ENCODE measurements around the gene CNGB1.
A peak's percentile ranks its signal among the peaks of the same experiment; 100 is the strongest.
"Not testable (repeated sequence)": the region's sequence is repeated elsewhere in the genome, so short reads cannot be mapped to it uniquely, and the experiment has no call there.

Gene CNGB1

DNA sequence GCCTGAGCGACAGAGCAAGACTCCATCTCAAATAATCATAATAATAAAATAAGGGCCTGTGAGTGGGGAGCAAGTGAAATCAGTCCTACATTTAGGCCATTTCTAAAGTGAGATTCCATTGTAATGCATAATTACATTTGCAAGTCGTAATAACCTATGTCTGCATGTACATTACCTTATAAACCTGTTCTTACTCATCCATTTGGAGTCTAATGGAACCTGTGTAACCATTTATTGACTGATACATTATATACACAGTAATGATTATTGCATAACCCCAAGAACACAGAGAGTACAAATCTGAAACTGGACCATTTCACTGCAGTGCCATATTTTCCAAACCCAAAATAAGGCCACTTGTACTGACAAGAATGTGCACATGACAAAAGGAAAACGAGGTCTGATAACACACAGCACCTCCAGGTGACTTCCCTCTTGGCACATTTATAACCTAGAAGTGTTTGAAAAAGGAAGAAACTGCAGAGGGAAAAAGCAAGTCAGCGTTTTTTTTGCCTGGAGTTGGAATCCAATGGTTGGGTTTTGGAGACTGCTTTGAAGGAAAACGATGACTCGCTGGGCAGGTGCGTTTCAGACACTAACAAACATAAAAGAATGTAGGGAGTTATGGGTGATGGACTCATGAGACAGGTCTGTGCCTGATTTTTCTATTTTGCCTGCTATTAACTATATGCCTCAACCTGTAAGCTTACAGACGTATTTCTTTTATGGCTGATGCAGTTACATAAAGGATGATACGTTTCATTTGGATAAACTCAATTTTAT lies 105.0 kb downstream of the CNGB1 start:
- DNase-seq (ENCODE audit: low read depth in 2 of 2, low spot score in 1 of 2) = no peak

DNA sequence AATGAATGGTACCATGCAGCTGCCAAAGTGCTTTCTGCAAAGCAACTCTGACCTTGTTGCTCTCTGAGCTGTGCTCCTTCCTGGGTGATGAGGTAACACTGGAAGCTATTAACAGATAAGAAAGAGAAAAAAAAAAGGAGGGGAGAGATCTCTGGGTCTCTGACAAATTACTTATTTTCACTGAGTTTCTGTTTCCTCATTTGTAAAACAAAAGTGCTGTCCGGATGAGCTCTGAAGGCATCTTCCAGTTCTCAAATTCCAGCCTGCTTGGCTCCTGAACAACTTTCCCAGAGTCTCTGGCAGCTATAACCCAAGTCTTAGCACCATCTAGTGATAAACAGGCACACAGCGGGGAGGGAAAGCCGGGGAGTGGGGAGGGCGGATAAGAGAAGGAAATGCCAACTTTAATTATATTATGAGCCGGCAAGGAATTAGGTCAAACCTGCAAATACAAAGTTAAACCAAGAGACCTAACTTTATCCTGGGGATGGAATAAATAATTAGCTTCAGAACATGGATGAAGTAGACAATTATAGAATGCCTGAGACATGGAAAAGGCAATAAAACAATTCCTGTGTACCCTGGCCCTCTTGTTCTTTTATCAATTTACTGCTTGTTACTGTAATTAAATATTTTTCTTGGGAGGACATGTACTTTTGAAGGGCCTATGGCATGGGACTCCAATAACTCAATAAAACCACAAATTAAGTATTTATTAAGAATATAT lies 107.3 kb downstream of the CNGB1 start:
- DNase-seq (ENCODE audit: low read depth in 2 of 2, low spot score in 1 of 2) = no peak

DNA sequence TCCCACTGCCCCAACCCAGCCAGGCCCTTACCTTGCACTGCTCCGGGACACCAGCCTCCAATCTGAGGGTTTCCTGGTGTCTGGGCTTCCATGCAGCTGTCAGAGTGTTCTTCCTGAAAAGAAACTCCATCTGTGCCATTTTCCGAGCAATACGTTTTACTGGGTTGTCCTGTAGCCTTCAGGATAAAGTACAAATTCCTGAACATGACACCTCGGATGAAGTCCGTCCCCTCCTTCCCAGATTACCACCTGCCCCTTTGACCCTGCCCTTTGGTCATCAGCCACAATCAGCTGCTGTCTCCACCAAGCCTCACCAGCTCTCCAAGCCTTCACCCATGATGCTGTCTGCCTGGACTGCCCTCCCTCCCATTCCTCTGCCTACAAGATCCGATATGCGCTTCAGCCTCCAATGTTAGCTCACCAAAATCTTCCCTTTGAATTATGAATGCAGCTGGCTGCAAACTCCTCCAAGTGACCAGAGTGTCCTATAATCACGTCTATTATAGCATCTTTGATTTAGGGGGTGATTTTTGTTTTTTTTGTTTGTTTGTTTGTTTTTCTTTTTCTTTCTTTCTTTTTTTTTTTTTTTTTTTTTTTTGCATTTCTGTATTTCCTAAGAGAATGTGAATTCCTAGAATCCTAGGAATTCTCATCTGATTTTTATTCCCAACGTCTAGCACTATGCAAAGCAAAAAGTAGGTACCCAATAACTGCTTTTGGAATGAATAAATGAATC lies 108.1 kb downstream of the CNGB1 start:
- DNase-seq (ENCODE audit: low read depth in 2 of 2, low spot score in 1 of 2) = no peak

DNA sequence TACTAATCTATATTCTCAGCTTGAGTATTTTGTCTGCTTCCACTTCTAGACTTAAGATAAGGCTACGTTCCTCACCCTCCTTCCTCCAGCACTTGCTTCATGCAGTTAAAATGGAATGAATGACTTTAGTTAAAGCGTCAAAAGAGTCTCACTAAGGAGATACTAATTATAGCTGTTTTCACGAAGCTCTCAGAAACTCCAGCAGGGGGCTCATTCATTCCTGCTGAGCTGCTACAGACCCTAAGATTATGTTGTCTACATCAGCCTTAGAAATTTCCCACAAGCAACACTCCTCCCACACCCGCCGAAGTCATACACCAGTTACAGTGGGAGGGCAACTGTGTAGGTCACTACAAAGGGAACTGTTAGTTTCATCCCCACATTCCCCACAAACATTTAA lies 111.6 kb downstream of the CNGB1 start:
- peak in 1 of 2 donors; percentile 2 for DNase-seq (ENCODE audit: low read depth in 2 of 2, low spot score in 1 of 2)

DNA sequence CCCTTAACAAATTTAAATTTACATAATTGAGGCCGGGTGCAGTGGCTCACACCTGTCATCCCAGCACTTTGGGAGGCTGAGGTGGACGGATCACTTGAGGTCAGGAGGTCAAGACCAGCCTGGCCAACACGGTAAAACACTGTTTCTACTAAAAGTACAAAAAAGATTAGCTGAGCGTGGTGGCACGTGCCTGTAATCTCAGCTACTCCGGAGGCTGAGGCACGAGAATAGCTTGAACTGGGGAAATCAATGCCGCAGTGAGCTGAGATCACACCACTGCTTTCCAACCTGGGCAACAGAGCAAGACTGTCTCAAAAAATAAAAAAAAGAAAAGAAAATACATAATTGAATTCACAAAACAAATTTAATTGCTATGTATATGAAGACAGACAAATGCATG lies 112.3 kb downstream of the CNGB1 start:
- DNase-seq (ENCODE audit: low read depth in 2 of 2, low spot score in 1 of 2) = no peak

DNA sequence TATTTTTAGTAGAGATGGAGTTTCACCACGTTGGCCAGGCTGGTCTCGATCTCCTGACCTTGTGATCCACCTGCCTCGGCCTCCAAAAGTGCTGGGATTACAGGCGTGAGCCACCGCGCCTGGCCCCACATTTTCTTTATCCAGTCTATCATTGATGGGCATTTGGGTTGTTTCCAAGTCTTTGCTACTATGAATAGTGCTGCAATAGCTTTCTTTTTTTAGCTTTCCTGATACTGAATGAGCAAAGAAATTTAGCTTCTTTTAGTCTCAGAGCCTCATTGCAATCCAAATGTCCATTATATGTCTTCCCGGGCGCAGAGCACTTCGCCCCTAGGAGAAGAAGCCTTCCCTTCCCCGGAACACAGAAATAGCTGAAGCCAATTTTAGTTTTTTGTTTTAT lies 112.9 kb downstream of the CNGB1 start:
- not testable (repeated sequence) for DNase-seq (ENCODE audit: low read depth in 2 of 2, low spot score in 1 of 2)

DNA sequence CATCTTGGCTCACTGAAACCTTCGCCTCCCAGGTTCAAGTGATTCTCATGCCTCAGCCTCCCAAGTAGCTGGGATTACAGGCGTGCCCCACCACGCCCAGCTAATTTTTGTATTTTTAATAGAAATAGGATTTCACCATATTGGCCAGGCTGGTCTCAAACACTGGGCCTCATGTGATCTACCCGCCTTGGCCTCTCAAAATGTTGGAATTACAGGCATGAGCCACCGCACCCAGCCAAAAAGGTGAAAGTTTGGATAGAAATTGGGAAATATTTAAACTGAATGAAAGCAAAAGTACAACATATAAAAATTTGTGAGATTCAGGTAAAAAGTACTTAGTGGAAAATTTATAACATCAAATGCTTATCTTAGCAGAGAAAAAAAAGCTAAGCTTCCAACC lies 115.7 kb downstream of the CNGB1 start:
- DNase-seq (ENCODE audit: low read depth in 2 of 2, low spot score in 1 of 2) = no peak

DNA sequence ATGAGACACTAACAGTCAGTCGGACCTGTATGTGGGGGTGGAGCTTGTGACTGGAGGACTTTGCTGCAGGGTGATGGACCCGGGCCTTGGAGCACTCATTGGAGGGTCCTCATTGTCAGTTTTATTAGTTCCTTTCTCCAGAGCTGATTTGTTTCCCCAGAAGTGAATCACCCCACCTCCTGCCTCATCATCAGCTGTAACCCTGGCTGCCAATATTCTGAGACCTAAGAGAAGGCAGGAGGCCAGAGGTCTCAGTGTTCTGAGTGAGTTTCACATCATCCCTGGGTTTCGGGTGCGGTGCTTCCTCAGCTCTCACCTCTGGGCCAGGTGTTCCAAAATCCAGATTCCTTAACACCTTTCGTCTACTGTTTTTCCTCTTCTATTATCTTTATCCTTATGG lies 118.7 kb downstream of the CNGB1 start:
- DNase-seq (ENCODE audit: low read depth in 2 of 2, low spot score in 1 of 2) = no peak

DNA sequence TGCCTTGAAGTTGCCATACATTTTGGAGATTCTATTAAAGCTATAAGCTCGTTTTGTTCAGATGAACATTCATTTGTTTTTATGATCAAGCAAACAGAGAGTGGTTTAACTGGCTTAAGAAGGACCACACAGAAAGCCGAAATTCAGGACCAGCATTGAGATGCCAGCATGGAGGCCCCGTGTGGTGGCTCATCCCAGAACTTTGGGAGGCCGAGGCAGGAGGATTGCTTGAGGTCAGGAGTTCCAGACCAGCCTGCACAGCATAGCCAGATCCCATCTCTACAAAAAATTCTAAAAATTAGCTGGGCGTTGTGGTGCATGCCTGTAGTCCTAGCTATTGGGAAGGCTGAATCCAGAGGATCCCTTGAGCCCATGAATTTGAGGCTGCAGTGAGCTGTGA lies 122.7 kb downstream of the CNGB1 start:
- DNase-seq (ENCODE audit: low read depth in 2 of 2, low spot score in 1 of 2) = no peak

DNA sequence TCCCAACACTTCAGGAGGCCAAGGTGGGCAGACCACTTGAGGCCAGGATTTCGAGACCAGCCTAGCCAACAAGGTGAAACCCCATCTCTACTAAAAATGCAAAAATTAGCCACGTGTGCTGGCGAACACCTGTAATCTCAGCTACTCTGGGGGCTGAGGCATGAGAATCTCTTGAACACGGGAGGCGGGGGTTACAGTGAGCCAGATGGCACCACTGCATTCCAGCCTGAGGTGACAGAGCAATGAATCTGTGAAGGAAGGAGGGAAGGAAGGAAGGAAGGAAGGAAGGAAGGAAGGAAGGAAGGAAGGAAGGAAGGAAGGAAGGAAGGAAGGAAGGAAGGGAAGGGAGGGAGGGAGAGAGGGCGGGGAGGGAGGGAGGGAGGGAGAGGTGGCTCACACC lies 124.0 kb downstream of the CNGB1 start:
- not testable (repeated sequence) for DNase-seq (ENCODE audit: low read depth in 2 of 2, low spot score in 1 of 2)

DNA sequence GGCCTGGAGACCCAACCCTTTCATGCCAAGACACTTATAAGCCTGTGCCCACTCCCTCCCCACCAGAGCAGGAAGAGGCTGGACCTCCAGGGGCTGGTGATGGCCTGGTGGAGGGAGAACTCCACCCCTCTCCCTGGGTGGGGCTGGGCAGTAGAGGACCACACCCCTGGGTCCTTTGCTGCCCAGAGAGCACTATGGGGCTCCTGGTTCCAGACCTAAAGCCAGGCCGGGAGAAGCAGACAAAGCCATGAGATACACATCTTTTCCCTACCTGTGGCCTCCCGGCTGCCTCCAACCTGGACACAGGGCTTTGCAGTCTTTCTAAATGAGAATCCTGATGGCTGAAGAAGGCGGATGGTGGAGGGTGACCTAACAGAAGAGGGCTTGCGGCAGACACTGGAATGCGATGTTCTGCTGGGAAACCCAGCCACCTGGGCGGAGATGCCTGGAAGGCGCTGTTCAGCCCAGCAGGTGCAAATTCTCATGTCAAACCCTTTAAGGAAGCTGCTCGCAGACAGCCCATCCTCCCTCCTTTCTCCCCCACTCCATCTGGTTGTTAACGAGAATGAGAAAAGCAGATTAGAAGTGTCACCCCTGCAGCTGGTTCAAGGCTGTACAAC lies 124.7 kb downstream of the CNGB1 start:
- DNase-seq (ENCODE audit: low read depth in 2 of 2, low spot score in 1 of 2) = no peak

DNA sequence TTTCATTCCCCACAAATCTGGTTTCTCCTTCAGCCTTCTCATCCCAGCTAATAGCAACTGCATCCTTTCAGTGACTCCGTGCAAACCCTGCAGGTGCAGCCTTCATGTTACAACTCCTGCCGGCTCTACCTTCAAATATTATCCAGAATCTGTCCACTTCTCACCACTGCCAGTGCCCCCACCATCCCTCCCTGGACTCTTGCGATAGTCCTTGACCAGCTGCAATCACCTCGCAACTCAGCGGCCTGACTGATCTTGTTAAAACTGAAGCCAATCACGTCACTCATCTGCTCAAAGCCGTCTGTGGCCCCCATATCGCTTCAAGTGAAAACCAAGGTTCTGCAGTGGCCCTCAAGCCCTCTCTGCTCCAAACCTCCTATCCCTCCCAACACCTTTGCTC lies 125.8 kb downstream of the CNGB1 start:
- no peak for DNase-seq (ENCODE audit: low read depth in 2 of 2, low spot score in 1 of 2)

DNA sequence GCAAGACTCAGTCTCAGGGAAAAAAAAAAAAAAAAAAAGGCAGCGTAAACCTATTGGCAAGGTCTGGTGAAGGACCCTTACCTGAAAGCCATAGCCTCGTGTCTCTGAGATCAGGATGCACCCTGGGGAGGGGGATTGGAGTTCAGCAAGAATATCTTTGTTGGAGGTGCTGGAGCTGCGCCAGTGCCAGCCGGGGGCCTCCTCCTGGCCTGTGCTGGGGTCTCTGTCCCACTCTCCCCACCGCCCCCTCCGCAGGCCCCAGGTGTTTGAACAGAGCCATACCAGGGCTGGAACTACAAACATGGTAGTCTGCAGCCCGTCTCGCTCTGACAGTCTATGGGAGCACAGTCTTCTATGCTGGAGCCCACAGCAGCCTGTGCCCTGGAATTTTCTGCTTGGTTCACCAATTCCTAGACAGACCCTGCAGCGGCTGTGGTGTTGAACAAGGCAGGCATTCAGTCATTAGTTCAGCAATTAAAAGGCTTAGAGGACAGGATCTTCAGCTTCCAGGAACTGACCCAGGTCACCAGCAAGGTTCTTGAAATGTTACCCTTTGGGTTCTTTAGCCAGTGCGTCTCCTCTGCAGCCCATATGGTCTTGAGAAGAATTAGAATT lies 126.4 kb downstream of the CNGB1 start:
- DNase-seq (ENCODE audit: low read depth in 2 of 2, low spot score in 1 of 2) = no peak

DNA sequence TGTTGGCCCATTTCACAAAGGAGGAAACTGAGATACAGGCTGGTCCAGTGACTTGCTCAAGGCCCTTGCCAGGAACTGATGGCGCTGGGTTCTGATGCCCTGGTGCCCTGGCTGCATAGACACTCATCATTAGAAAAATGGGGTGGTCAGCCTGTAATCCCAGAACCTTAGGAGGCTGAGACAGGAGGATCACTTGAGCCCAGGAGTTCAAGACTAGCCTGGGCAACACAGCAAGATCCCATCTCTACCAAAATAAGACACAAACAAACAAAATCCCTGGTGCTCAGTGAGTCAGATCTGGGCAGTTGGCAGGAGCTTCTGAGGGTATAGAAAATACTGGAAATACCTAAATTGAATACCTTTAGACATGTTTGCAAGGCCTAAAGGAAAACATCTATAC lies 127.5 kb downstream of the CNGB1 start:
- DNase-seq (ENCODE audit: low read depth in 2 of 2, low spot score in 1 of 2) = no peak

DNA sequence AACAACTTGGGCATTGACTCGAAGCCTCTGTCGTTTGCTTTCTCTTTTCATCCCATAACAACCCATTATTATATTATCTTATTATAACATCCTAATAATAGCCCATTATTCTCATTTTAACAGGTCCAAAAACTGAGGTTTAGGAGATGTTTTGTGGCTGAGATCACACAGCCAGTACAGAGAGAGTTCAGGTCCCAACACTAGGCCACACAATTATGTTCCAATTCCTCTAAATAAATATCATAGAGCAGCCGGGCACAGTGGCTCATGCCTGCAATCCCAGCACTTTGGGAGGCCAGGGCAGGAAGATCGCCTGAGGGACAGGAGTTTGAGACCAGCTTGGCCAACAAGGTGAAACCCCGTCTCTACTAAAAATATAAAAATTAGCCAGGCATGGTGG lies 128.3 kb downstream of the CNGB1 start:
- DNase-seq (ENCODE audit: low read depth in 2 of 2, low spot score in 1 of 2) = no peak

DNA sequence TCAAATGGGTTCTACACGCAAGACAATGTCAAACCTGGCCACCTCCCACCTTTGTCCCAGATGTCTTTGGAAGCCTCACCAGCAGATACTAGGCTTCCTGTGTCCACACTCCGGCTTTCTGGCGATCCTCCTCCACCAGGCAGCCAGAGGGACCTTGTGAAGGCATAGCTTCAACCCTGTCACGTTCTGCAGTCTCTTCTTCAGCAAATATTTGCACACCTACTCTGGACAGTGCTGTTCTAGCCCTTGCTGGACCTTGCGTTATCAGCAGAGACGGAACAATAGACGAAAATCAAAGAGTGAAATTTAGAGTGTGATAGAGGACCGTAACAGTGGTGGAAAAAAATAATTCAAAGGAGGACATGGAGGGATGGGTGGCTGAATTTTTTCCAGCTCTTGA lies 130.1 kb downstream of the CNGB1 start:
- no peak for DNase-seq (ENCODE audit: low read depth in 2 of 2, low spot score in 1 of 2)

DNA sequence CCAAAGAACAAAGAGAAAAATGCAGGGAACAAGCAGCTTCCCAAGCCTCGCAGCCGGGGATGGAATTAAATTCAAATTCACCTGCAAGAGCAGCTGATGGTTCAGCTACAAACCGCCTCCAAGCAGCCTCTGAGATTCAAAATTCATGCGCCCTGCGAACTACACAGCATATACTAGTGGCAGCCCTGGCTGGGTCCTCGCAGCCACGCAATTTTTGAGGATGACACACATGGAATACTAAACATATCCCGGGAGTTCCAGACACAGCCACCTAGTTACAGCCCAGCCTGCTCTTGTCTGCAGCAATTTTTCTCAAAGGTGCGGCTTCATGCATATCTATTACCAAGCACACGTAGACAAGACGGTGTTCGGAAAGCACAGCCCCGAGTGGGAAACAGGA lies 132.8 kb downstream of the CNGB1 start:
- DNase-seq (ENCODE audit: low read depth in 2 of 2, low spot score in 1 of 2) = no peak

DNA sequence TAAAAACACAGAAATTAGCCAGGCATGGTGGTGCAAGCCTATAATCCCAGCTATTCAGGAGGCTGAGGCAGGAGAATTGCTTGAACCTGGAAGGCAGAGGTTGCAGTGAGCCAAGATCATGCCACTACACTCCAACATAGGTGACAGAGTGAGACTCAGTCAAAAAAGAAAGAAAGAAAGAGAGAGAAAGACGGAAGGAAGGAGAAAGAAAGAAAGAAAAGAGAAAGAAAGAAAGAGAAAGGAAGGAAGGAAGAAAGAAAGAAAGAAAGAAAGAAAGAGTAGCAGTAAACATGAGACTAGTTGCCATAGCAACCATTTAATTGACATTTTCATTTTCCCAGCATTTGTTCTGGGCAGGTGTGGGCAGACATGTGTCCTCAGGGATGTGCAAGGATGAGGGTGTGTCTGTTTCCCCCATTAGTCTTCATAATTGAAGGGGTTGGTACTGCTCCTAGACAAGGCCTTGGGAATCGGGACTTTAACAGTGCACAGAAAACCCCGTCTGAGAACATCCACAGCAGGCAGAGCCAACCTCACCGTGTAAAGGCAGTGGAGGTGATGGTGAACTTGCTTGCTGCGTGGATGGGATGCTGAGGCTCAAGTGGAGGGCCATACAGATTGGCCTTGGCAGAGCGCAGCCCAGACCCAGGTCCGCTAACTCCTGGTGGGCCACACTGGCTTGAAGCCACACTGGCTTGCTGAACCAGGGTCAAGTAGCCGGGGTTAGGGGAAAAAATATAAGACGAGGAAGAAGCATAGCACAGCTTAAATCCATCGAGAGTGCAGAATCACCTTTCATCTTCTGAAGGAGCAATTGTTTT lies 133.4 kb downstream of the CNGB1 start:
- DNase-seq (ENCODE audit: low read depth in 2 of 2, low spot score in 1 of 2) = no peak

DNA sequence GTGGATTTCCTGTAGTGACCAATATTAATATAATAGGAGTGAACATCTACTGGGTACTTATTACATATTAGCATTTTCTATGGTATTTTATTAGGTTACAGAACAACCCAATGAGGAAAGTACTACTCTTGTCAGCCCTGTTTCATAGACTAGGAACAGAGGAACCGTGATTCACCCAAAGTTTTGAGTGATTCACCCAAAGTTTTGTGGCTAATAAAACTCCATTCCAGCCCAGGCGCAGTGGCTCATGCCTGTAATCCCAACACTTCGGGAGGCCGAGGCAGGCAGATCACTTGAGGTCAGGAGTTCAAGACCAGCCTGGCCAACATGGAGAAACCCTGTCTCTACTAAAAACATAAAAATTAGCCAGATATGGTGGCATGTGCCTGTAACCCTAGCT lies 135.5 kb downstream of the CNGB1 start:
- not testable (repeated sequence) for DNase-seq (ENCODE audit: low read depth in 2 of 2, low spot score in 1 of 2)

DNA sequence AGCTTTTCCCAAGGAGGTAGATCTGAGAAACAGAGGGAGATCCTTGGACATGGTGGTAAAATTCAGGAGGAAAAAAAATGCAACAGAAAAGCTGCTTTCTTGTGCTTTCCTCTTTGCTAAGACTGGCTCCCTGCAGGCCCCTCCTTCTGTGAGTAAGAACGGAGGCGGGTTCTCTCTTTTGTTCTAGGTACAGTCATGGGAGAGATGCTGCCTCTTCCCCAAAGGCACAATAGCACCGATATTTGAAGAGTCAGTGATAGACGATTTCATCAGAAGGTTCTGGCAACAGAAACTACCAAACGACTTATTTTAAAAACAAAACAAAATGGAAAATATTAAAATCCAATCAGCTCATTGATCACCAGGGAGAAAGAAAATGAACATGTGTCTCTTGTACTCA lies 136.0 kb downstream of the CNGB1 start:
- DNase-seq (ENCODE audit: low read depth in 2 of 2, low spot score in 1 of 2) = no peak

Measured in stimulated activated CD8-positive, alpha-beta memory T cell treated with anti-CD3 and anti-CD28 coated beads, Interleukin-4, amount 100 ng/mL, for 4 hours (primary cell).